ENCODE data around the gene PPP2R5B.
A peak's percentile ranks its signal among the peaks of the same experiment; 100 is the strongest.

Gene PPP2R5B

DNA sequence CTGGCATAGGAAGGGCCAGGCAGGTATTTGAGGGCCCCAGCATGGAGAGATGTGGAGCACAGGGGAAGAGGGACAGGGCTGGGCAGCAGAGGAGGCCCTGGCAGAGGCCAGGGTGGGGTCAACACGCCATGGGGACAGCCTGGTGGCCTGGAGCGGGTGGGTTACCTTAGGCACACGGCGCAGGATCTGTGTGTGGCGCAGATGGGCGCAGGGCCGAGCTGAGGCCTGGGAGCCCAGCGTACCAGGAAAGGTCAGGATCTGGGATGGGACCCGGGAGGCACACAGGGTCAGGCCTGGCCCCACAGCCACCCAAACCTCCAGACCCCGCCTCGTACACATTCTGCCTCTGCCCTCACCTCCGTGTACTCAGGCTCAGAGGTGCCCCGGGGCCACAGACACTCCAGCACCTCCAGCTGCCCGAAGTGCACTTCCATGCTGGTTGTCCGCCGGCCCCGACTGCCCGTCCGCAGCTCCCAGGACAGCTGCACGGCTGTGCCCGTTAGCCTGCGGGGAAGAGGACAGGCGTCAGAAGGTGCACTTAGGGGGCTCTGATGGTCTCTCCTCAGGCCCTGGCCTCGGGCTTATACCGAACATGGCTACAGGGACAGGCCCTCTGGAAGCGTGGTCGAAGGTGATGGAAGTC lies 13.9 kb upstream of the PPP2R5B start:
- no peak for DNase-seq

DNA sequence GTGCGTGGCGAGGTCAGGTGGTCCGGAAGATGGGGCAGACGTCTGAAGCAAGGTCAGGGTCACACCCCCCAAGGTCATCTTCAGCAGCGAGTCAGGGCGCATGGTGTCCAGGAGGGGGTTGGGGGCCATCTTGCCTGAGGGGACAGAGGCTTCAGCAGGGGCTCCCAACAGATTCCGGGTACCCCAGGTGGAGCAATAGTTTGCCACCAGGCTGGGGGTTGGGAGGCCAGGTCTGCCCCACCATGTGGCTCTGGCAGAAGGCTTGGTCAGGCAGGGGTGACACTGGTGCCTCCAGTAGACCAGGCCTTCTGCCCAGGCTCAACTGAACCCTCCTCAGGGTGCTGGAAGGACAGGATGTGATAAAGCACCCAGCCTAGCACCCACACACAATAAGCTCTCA lies 13.3 kb upstream of the PPP2R5B start:
- DNase-seq = no peak

DNA sequence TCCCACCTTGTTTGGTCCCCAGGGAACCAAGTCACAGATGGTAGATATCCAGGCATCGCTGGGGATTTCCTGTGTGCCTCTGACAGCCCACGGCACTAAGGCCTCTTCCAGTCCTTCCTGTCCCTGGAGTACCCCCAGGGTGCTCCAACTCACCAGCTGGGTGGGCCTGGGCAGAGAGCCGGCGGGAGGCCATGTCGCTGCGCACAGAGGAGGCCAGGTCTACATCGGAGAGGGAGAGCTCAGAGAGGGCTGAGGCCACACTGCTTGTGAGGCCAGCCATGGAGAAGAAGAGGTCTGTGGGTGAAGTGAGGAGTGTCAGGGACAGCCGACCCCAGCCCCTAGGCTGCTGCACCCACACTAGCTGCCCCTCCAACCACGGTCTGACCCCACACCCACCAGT lies 12.8 kb upstream of the PPP2R5B start:
- DNase-seq = no peak

DNA sequence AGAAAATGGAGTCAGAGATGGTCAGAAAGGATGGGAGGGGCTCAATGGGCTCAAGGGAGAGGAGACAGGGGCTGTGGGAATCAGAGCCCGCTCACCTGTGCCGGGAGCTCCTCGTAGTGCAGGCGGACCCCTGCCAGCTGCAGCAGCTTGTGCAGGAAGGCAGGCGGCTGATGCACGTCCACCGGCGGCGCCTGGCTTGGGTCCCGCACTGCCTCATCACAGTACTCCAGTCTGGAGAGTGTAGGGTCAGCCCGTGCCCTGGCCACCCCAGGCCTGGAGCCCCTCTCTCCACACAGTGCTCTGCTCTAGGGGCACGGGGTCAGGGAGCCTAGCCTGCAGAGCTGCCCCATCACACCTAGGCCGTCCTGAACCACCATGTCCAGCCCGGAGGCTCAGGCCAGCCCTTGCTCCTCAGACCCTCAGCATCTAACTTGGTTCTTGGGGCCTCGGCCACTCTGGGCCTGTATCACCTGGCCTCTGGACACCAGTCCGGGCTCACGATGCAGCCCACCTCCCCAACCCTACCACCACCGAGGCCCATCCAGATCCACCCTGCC lies 11.2 kb upstream of the PPP2R5B start:
- DNase-seq = no peak

DNA sequence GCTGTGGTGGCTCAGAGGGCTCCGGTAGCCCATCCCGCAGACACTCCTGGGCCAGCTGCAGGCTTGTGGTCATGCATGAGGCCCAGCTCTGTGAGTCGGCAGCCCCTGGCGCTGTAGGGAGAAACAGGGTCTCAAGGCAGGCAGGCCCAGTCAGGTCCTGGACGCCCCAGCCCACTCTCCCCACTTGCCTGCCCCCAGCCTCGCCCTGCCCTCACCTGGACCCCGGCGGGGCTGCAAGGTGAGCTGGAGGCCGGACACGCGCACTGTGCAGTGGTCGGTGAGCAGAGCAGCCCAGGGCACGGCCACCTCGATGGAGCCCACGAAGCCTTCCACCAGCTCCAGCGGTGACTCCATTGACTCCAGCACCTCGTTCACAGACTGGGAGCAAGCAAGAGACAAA lies 10.4 kb upstream of the PPP2R5B start:
- no peak for DNase-seq

DNA sequence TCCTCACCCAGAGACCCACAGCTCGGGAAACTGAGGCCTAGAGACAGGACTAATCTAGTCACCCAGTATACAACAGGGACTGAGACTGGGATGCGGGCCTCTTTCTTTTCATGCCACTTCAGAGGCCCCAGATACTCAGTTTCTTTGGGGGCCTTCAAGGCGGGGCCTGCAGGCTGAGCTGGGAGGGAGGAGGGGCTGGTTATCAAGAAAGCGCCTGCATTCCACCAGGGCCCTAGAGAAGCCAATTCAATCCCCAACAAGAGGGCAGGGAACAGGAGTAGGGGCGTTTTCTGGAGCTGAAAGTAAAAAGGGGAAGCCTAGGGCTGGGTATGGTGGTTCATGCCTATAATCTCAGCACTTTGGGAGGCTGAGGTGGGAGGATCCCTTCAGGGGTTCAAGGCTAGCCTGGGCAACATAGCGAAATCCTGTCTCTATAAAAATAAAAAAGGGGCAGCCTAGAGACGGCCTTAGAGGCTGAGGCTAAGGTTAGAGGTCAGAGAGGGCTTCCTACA lies 9.1 kb upstream of the PPP2R5B start:
- DNase-seq = no peak

DNA sequence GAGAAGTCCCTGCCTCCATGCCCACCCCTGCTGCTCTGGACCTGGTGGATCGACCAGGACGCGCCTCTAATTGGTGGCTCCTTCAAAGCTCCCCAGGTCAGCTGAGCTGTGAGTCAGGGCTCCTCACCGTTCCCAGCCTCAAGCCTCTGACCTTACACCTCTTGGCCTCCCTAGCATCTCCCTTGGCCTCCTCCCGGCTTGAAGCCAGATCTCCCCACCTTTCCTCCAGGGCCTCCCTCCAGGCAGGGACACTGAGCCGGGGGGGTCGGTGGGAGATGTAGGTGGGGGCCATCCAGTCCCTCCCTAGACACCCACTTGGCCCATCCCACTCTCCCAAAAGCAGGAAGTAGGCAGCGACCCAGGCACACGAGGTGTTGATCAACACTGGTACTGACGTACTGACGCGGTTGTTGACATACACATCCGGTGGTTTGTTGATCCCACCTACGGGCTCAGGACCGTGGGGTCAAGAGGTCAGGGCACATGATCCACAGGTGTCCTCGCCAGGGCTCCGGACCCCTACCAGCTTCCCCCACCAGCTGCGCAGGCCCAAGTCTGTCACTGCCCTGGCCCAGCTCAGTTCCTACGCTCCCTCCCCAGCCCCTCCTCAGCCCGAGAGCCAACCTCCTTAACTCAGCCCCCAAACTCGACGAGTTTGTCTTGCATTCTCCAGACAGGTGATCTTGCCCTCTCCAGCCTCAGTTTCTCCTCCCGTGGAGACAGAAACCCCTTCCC lies 8.3 kb upstream of the PPP2R5B start:
- DNase-seq = no peak

DNA sequence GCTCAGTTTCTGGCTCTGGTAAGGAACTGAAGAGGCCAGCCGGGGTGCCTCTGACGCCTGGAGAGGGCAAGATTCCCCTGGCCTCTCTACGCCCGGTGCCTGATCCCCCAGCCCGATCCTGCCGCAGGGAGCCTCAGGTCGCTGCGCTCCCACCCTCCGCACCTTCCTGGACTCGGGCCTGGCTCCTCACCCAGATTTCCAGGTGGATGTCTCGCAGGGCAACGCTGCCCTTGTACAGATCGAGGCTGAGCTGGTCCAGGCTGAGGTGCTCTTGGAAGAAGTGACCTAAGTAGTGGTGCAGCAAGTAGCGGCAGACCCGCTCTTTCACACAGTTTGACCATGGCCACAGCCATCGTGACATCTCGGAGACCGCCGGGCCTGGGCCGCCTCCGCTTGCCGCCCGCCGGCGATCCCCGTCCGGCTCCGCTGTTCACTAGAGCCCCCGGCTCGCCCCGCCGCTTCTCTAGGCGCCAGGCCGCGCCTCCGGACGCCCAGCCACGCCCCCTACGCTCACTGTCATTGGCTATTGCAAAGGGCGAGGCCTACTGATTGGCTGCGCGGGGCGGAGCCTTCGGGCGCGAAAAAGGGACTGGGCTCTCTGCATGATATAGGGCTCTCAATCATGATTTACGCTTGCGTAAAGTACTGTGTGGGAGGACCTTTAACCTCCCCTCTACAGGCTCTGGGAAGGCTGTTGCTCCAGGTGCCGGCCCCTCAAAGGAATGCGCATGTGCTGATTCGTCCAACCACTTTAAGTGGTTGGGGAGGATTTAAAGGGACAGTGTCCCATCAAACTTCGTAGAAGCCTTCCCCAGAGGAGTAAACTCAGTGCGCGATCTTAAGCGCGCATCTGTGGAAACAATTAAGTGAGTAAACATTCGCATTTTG lies 7.5 kb upstream of the PPP2R5B start, which contains the start of gene ATG2A:
ATG2A (minus strand) TSS at position 435 of the 888 bp plus-strand sequence; CDS start at position 361, 74 bp downstream.
- peak; percentile 94 for DNase-seq

DNA sequence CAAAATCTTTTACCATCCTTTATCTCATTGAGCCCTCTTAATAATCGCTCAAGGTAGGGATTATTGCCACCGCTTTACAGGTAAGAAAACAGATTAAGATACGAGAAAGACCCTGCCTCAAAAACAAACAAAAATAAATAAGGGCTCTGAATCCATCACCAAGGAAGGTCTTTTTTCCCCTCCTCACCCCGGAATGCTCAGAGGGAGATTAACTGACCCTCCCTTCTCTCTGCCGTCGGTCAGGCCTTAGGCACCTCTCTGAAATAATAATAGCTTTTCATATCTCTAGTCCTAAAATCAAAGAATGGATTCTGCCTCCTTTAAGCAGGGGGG lies 6.9 kb upstream of the PPP2R5B start:
- no peak for DNase-seq

DNA sequence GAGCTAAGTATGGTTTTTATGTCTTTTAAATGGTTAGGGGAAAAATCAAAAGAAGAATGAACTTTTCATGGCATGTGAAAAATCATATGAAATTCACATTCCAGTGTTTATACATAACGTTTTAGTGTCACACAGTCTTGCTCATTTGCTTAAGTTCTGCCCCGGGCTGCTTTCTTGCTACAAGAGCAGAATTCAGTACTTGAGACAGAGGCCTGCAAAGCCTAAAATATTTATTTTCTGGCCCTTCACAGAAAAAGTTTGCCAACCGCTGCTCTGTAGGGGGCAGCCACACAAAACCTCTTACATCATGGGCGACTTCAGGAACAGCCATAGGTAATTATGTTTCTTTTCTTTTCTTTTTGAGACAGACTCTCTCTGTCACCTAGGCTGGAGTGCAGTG lies 6.5 kb upstream of the PPP2R5B start:
- DNase-seq = no peak

DNA sequence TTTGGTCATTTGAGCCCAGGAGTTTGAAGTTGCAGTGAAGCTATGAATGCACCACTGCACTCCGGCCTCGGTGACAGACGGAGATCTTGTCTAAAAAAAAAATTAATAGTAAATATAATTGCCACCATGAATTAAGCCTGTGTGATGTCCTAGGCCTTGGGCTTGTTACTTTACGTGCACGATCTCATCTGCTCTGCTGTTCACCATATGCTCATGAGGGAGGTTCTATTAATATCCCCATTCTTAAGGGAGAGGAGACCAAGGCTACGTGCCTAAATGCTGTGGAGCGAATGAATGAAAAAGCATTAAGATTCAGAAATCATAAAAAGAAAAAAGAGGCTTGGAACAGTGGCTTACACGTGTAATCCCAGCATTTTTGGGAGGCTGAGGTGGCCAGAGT lies 4.9 kb upstream of the PPP2R5B start:
- no peak for DNase-seq

DNA sequence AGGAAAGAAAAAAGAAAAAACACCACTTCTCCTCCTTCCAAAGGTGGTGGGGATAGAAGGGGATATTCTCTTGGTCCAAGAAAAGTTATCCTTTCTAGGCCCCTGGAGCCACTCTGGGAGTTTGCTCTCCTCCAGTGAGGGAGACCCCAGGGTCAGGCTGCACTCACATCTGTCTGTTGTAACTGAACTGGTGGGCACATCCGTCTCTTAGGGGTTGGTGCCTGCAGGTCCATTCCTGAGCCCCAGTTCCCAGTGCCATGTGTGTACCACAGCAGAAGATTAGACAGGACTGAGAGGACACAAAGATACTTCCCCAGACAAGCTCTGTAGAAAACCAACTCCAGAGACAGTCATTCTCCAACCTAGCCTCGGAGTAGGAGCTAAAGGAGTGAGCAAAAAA lies 4.4 kb upstream of the PPP2R5B start:
- no peak for DNase-seq

DNA sequence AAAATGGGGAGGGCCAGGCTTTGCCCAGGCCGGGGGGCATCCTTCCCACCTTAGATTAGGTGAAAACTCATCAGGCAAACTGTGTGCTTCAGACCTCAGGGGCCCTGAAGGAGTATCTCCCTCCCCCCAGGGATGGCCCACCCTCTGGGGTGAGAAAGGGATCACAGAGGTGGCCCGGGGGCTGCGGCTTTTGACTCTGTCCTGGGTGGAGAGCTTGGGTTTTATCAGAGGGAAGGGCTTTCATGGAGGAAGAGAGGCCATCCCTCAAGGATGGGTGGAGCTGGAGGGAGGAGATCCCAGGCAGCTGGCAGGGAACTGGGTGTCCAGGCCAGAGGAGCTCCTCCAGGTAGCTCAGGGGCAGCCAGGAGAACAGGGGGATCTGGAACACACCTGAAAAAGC lies 3.1 kb upstream of the PPP2R5B start:
- no peak for DNase-seq

DNA sequence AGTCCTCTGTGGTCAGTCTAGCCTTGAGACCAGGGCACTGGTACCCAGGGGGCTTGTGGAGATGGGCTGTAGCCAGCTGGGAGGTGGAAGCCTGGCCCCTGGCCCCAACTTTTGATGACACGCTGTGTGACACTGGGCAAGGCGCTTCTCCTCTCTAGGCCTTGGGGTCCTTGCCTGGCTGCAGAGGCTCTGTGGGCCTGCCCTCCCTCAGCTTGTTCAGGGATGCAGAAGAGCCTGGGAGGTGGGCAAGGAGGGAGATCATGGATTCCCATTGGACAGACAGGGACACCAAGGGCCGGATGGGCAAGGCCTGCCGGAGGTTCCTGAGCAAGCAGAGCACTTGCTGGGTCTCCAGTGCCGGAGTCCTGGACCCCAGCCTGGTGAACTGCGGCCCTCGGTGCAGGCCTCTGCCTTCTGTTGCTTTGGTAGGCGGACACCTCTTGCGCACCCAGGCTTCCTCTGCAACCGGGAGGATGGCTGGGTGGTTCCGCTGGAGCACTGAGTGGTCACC lies 1.3 kb upstream of the PPP2R5B start:
- DNase-seq = no peak

DNA sequence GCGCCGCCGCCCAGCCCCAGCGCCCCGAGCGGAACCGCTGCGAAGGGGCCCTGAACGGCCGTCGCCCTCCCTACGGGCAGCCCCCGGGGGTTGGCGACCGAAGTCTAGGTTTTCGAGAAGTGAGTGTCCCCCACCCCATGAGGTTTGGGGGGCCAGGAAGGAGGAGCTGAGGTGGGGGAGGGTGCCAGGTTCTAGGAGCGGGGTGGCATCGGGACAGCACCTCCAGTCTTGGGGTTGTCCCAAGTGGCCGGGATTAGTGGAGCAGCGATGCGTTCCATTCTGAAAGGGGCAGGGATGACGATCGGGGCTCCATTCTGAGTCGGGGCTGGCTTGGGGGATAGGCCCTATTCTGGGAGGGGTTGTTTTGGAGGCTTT lies 408 bp downstream of the PPP2R5B start:
- no peak for DNase-seq

DNA sequence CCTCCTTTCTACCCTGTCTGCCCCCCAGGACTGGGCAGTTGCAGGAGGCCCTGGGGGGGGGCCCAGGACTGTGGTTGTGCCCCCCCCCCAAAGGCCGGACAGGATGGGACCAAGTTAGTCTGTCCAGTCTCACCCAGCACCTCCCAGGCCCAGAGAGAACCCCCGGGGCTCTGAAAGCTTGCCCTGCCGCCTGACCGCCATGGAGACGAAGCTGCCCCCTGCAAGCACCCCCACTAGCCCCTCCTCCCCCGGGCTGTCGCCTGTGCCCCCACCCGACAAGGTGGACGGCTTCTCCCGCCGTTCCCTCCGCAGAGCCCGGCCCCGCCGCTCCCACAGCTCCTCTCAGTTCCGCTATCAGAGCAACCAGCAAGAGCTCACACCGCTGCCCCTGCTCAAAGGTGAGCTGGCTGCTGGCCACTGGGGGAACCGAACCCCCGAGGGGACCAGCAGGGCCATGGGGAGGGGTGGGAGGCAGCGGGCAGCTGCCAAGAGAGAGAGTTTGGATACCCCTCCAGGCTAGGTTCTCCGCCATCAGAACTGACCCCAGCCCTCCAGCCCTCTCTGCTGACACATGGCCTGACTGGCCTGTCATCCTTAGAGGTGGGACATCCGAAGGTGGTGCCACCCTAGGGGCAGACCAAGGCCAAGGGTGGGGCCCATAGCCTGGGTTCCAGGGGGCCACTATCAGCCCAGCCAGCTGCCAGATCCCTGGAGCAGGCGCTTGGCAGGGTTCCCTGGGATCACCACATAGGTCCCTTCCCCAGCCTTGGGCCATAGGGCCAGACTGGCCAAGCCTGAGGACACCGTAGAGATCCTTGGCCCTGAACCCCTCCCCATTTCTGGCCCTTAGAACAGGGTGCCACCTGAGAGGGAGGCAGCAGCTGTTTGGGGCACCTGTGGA lies 1.3 kb downstream of the PPP2R5B start:
- DNase-seq = no peak

DNA sequence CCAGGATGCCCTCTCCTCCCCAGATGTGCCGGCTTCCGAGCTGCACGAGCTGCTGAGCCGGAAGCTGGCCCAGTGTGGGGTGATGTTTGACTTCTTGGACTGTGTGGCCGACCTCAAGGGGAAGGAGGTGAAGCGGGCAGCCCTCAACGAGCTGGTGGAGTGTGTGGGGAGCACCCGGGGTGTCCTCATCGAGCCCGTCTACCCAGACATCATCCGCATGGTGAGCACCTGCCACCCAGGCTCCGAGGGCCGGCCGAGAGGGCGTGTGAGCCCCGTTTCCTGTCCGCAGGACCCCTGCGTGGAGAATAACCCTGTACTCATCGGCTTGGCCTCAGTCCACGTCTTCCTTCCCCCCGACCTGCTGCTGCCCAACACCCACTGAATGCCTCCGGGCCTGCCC lies 2.2 kb downstream of the PPP2R5B start:
- no peak for DNase-seq

DNA sequence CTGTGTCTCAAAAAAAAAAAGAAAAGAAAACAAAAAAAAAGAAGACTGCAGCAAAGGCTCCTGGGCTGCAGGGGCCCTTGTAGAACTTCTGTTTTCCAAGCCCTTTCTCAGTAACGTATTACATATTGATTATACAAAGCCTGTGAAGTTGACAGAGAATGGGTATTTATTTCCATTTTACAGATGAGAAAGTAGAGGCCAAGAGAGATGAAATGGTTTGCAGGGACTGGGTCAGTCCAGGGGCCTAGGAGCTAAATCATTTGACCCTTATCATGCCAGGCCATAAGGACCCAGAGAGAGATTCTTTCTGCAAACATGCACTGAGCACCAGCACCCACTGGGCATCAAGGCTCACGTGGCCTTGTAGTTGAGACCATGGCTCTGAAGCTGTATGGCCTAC lies 4.5 kb downstream of the PPP2R5B start:
- no peak for DNase-seq

DNA sequence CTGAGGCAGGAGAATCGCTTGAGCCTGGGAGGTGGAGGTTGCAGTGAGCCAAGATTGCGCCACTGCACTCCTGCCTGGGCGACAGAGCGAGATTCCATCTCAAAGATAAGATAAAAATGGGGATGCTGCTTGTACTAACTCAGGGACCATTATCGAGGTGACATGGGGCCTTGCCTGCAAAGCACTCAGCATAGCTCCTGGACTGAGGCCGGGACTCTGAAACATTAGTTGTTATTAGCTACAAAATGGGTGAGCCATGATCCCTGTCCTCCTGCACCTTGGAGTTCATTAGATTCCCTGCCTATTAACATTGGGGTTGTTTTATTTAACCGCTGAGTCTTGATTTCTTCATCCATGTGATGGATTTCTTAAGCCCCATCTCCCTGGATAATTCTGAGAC lies 5.1 kb downstream of the PPP2R5B start:
- no peak for DNase-seq

DNA sequence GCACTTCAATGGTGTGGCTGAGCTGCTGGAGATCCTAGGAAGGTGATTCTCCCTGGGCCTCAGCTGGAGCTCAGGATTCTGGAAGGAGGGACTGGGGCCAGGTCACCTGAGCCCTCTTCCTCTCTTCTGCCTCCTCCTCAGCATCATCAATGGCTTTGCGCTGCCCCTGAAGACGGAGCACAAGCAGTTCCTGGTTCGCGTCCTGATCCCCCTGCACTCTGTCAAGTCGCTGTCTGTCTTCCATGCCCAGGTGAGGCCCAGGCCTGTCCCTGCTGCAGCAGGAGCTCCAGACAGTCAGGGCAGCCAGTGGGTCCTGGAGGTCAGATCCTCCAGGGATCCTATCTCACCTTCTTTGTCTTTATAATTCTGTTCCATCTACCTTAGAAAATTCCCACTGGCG lies 5.9 kb downstream of the PPP2R5B start:
- no peak for DNase-seq

DNA sequence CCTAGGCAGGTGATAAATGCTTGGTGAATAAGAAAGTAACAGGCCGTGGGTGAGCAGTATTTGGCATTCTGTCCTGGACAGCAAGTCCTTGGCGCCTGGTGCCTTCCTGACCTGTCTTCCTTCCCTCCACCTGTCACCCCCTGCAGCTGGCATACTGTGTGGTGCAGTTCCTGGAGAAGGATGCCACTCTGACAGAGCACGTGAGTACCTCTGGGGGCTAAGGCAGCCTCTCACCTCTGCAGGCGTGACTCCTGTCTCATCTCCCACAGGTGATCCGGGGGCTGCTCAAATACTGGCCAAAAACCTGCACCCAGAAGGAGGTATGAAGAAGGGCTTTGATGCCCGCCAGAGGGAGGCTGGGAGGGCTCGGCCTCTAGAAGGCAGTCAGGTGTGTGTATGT lies 6.8 kb downstream of the PPP2R5B start:
- DNase-seq = no peak

DNA sequence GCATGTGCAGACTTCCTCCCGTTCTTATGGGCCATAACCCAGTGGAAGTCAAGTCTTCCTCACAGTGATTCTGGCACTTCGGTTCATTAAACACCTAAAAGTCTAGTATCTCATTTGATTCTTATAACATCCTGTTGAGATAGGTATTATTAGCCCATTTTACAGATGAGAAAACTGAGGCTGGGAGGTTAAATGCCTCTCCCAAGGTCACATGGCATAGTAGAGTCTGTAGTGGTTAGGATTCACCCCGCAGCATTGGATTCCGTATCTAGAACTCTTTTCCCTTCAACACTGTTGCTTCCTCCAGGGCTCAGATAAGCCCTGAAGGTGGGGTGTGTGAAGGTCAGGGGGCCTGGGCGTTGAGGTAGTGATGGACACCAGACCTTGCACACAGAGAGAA lies 7.8 kb downstream of the PPP2R5B start:
- DNase-seq = no peak

Measured in NCI-H2107 (cell line).